Astrocyte of the hippocampus (primary cell): ENCODE results near the gene IL1RN.
A peak's percentile ranks its signal among the peaks of the same experiment; 100 is the strongest.

Experiments used
- DNase-seq: peaks from one replicate; pipeline ENCODE4 v3.0.0; 2011; ENCODE audit warnings: low read depth, low spot score

IL1RN gene

GRCh38 chr2:113127646-113128570 is 510 bp downstream of the IL1RN start:
- DNase-seq = no peak

GRCh38 chr2:113129519-113130078 is 2.2 kb downstream of the IL1RN start:
- DNase-seq = no peak

- DNase-seq = no peak
These were observed 4.2 kb downstream of the IL1RN start for GRCh38 chr2:113131352-113132185.

GRCh38 chr2:113132414-113133021 is 5.1 kb downstream of the IL1RN start:
- no peak for DNase-seq

- no peak for DNase-seq
These were observed 6.6 kb downstream of the IL1RN start for GRCh38 chr2:113133704-113134598.

- DNase-seq = no peak
These were observed 7.3 kb downstream of the IL1RN start for GRCh38 chr2:113134717-113135116.

- no peak for DNase-seq
These were observed 7.9 kb downstream of the IL1RN start for GRCh38 chr2:113135317-113135716.

GRCh38 chr2:113136828-113137775 is 9.7 kb downstream of the IL1RN start:
- DNase-seq = peak; percentile 73

- no peak for DNase-seq
These were observed 10.4 kb downstream of the IL1RN start for GRCh38 chr2:113137827-113138226.

GRCh38 chr2:113138428-113139322 is 11.3 kb downstream of the IL1RN start:
- DNase-seq = peak; percentile 87

- no peak for DNase-seq
These were observed 14.1 kb downstream of the IL1RN start for GRCh38 chr2:113141451-113141850.

GRCh38 chr2:113142290-113142689 is 14.9 kb downstream of the IL1RN start:
- DNase-seq = no peak

GRCh38 chr2:113144259-113144658 is 16.9 kb downstream of the IL1RN start:
- DNase-seq = no peak

GRCh38 chr2:113148606-113149552 is 21.5 kb downstream of the IL1RN start:
- DNase-seq = no peak

GRCh38 chr2:113149553-113150257 is 22.3 kb downstream of the IL1RN start:
- DNase-seq = no peak

GRCh38 chr2:113150258-113150601 is 22.8 kb downstream of the IL1RN start:
- DNase-seq = no peak

- DNase-seq = no peak
These were observed 27.9 kb downstream of the IL1RN start for GRCh38 chr2:113155331-113155730.
